Neural progenitor cell (in vitro differentiated cells): ENCODE data around the gene ABCA8. TPM values are rescaled to one million over a fixed set of nuclear protein-coding genes. Genes with fewer than 3 reads are reported as not detected.

Experiments used
- DNase-seq: peaks from one replicate; pipeline ENCODE4 v3.0.0-alpha.2; 2016; ENCODE audit warnings: low spot score
- H2AFZ ChIP-seq: fragments of 200-600 bp; sonication (generic); replicated peaks from 2 replicates; pipeline ENCODE4 v1.6.1; 2016; ENCODE audit warnings: antibody characterized with exemption
- H3F3A ChIP-seq: fragments of 200-600 bp; sonication (generic); 2 replicates; pipeline ENCODE4 v1.6.1; 2016; ENCODE audit warnings: antibody characterized with exemption, low read depth
- H3K27ac ChIP-seq: fragments of 200-600 bp; sonication (generic); 2 replicates; pipeline ENCODE4 v1.5.1; 2016; ENCODE audit warnings: mild to moderate bottlenecking
- H3K27me3 ChIP-seq: fragments of 200-600 bp; sonication (generic); 2 replicates; pipeline ENCODE4 v1.6.1; 2016; ENCODE audit warnings: mild to moderate bottlenecking, moderate library complexity
- H3K36me3 ChIP-seq: fragments of 200-600 bp; sonication (generic); 2 replicates; pipeline ENCODE4 v1.5.1; 2016
- H3K4me1 ChIP-seq: fragments of 200-600 bp; sonication (generic); 2 replicates; pipeline ENCODE4 v1.6.1; 2016; ENCODE audit warnings: mixed run types
- H3K4me2 ChIP-seq: fragments of 200-600 bp; sonication (generic); 2 replicates; pipeline ENCODE4 v1.6.1; 2016
- H3K4me3 ChIP-seq: fragments of 200-600 bp; sonication (generic); 2 replicates; pipeline ENCODE4 v1.5.1; 2016
- H3K79me2 ChIP-seq: fragments of 200-600 bp; sonication (generic); 2 replicates; pipeline ENCODE4 v1.6.1; 2016; ENCODE audit warnings: low read depth
- H3K9ac ChIP-seq: fragments of 200-600 bp; sonication (generic); 2 replicates; pipeline ENCODE4 v1.6.1; 2016
- H3K9me3 ChIP-seq: fragments of 200-600 bp; sonication (generic); 2 replicates; pipeline ENCODE4 v1.5.1; 2016; ENCODE audit warnings: low read depth
- H4K20me1 ChIP-seq: fragments of 200-600 bp; sonication (generic); 2 replicates; pipeline ENCODE4 v1.6.1; 2016; ENCODE audit warnings: low read depth
- H3K27ac Mint-ChIP-seq: 3 replicates; pipeline ENCODE4 v1.8.0; 2021; ENCODE audit warnings: mixed read lengths
- H3K27me3 Mint-ChIP-seq: 2 replicates; pipeline ENCODE4 v1.8.0; 2022; ENCODE audit warnings: low read depth, mild to moderate bottlenecking, inconsistent platforms, moderate library complexity, mixed read lengths; ENCODE audit not compliant: insufficient read depth
- H3K36me3 Mint-ChIP-seq: 3 replicates; pipeline ENCODE4 v1.8.0; 2021; ENCODE audit warnings: mixed read lengths
- H3K4me1 Mint-ChIP-seq: 3 replicates; pipeline ENCODE4 v1.8.0; 2021; ENCODE audit warnings: mixed read lengths
- H3K4me3 Mint-ChIP-seq: 3 replicates; pipeline ENCODE4 v1.8.0; 2021; ENCODE audit warnings: mild to moderate bottlenecking, moderate library complexity, mixed read lengths
- H3K9me3 Mint-ChIP-seq: 3 replicates; pipeline ENCODE4 v1.8.0; 2020; ENCODE audit warnings: mixed read lengths
- EZH2 ChIP-seq: fragments of 200-600 bp; sonication (generic); IDR thresholded peaks from 2 replicates; pipeline ENCODE4 v1.6.1; 2017; ENCODE audit warnings: antibody characterized with exemption, mild to moderate bottlenecking, moderate library complexity
- EZH2phosphoT487 ChIP-seq: fragments of 200-600 bp; sonication (generic); IDR thresholded peaks from 2 replicates; pipeline ENCODE4 v1.6.1; 2017; ENCODE audit warnings: antibody characterized with exemption
- total RNA-seq: library from RNA; depleted of rRNA; stranded (reverse); fragments of >200 nt; gene quantifications from 2 replicates; pipeline ENCODE4 v1.2.3, GENCODE V29; 2015; ENCODE audit warnings: low replicate concordance
- TF ChIP-seq, protein P1 (sequence below): fragments of 200-600 bp; sonication (generic); IDR thresholded peaks from 2 replicates; pipeline ENCODE4 v1.5.1; 2017; ENCODE audit warnings: antibody characterized with exemption, mild to moderate bottlenecking

Gene ABCA8
- total RNA-seq, 1 donor from 2014 or later = not detected

DNA sequence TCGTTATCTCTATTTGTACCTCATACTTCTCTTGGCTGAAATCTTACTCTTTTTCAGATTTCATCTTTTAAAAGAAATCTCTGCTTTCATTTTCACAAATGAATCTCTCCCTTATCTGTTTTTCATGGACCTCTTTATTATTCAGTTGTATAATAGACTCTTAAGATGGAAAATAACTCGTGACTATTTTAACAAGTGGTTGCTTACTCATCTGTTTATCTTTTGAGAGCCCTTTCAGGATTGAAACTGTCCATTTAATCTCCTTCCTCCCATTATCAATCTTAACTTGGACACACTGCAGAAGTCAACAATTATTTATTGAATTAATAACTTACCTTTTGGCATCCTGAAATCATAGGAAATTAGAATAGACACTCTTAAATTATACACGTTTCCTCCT, 68.8 kb downstream of the ABCA8 start:
- Mint-ChIP-seq H3K27me3 (peaks cover 4% of the 10 kb centered on the region), H3K27ac (no peak overlapping the region), H3K4me3 (no peak overlapping the region), H3K9me3 (no peaks in the 10 kb centered on the region), H3K36me3 (peaks cover 2% of the 10 kb centered on the region), H3K4me1 (no peaks in the 10 kb centered on the region)
- H3K9me3 ChIP-seq = no peaks in the 10 kb centered on the region
- H3K4me3 ChIP-seq = no peak overlapping the region
- H4K20me1 ChIP-seq = no peaks in the 10 kb centered on the region
- no peak overlapping the region for H3K27ac ChIP-seq
- H2AFZ ChIP-seq = no peak overlapping the region
- no peaks in the 10 kb centered on the region for H3K79me2 ChIP-seq
- H3K4me1 ChIP-seq = no peaks in the 10 kb centered on the region
- DNase-seq = no peak
- H3F3A ChIP-seq = no peaks in the 10 kb centered on the region
- no peak for TF ChIP-seq EZH2
- TF ChIP-seq, protein P1, sequence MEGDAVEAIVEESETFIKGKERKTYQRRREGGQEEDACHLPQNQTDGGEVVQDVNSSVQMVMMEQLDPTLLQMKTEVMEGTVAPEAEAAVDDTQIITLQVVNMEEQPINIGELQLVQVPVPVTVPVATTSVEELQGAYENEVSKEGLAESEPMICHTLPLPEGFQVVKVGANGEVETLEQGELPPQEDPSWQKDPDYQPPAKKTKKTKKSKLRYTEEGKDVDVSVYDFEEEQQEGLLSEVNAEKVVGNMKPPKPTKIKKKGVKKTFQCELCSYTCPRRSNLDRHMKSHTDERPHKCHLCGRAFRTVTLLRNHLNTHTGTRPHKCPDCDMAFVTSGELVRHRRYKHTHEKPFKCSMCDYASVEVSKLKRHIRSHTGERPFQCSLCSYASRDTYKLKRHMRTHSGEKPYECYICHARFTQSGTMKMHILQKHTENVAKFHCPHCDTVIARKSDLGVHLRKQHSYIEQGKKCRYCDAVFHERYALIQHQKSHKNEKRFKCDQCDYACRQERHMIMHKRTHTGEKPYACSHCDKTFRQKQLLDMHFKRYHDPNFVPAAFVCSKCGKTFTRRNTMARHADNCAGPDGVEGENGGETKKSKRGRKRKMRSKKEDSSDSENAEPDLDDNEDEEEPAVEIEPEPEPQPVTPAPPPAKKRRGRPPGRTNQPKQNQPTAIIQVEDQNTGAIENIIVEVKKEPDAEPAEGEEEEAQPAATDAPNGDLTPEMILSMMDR = no peak
- no peaks in the 10 kb centered on the region for H3K36me3 ChIP-seq
- H3K9ac ChIP-seq = no peak overlapping the region
- H3K27me3 ChIP-seq = peaks cover 5% of the 10 kb centered on the region
- H3K4me2 ChIP-seq = no peak overlapping the region

DNA sequence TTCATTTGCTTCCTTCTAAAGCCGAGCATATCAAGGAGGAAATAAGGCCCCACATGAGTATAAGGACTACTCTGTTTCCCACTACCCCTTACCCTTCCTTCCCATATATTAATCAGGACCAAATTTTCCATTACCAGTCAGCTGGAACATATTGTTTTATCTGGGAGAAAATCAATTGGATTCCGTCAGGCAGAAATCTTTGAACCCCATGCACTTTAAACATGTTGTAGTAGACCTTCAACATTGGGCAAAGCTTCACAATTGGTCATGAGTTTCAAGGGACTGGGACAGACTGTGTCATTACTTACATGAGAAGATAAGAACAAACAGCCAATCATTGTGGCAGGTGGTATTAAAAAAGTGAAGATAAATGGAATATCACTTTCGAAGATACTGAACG, 70.3 kb downstream of the ABCA8 start:
- Histone ChIP-seq H3F3A (no peaks in the 10 kb centered on the region), H3K4me1 (no peaks in the 10 kb centered on the region), H3K79me2 (no peaks in the 10 kb centered on the region), H3K9me3 (no peaks in the 10 kb centered on the region), H4K20me1 (no peaks in the 10 kb centered on the region), H3K27ac (no peak overlapping the region), H3K36me3 (no peaks in the 10 kb centered on the region), H3K9ac (no peak overlapping the region), H3K27me3 (peaks cover 5% of the 10 kb centered on the region), H3K4me3 (no peak overlapping the region), H3K4me2 (no peak overlapping the region), H2AFZ (no peak overlapping the region)
- H3K27me3 Mint-ChIP-seq = peaks cover 4% of the 10 kb centered on the region
- no peak for DNase-seq
- H3K27ac Mint-ChIP-seq = no peak overlapping the region
- no peaks in the 10 kb centered on the region for H3K4me1 Mint-ChIP-seq
- H3K9me3 Mint-ChIP-seq = peaks cover 10% of the 10 kb centered on the region
- peaks cover 2% of the 10 kb centered on the region for H3K36me3 Mint-ChIP-seq
- no peak overlapping the region for H3K4me3 Mint-ChIP-seq
- no peak for TF ChIP-seq EZH2phosphoT487
- TF ChIP-seq, protein P1 = no peak
- no peak for TF ChIP-seq EZH2

DNA sequence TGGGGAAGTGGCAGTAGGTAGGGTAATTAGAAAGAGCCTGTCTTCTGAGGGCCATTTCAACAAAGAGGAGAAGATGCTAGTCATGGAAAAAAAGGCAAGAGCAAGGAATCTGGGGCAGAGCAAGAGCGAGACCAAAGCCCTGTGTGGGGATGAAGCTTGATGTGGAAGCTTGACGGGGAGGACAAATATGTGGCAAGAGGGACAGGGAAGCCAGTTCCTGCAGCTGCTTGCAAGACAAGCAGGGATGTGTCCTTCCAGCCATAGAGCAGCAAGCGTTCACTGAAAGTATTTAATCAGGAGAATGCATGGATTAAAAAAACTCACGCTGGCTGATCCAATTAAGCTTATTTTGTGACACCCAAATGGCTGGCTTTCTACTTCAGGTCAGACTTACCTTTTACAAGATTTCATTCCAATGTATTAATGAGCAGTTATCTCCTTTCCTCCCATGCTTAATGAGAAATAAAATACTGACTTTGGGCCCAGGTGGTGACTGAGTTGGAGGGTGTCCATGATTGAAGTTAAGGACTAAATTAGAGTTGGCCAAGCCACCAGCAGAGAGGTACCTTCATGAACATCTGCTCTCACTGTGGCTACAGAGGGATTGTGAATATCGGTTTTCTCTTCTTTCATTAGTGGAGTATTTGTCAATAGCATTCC, 76.8 kb downstream of the ABCA8 start:
- H3K27ac Mint-ChIP-seq = no peak overlapping the region
- H3K27ac ChIP-seq = no peak overlapping the region
- peaks cover 2% of the 10 kb centered on the region for H3K36me3 Mint-ChIP-seq
- peaks cover 4% of the 10 kb centered on the region for H3K27me3 Mint-ChIP-seq
- H3K4me2 ChIP-seq = no peak overlapping the region
- peak; percentile 4 for DNase-seq
- H4K20me1 ChIP-seq = no peaks in the 10 kb centered on the region
- no peaks in the 10 kb centered on the region for H3K79me2 ChIP-seq
- peaks cover 9% of the 10 kb centered on the region for H3K4me1 Mint-ChIP-seq
- H2AFZ ChIP-seq = no peak overlapping the region
- no peaks in the 10 kb centered on the region for H3K36me3 ChIP-seq
- TF ChIP-seq, protein P1 = no peak
- TF ChIP-seq EZH2phosphoT487 = no peak
- no peak for TF ChIP-seq EZH2
- H3F3A ChIP-seq = no peaks in the 10 kb centered on the region
- no peaks in the 10 kb centered on the region for H3K9me3 ChIP-seq
- H3K4me3 ChIP-seq = no peak overlapping the region
- peaks cover 24% of the 10 kb centered on the region for H3K9me3 Mint-ChIP-seq
- no peak overlapping the region for H3K9ac ChIP-seq
- H3K4me1 ChIP-seq = no peaks in the 10 kb centered on the region
- peaks cover 5% of the 10 kb centered on the region for H3K27me3 ChIP-seq
- no peak overlapping the region for H3K4me3 Mint-ChIP-seq
